Measurements from ENCODE around the gene RAMACL.

The RAMACL gene

DNA sequence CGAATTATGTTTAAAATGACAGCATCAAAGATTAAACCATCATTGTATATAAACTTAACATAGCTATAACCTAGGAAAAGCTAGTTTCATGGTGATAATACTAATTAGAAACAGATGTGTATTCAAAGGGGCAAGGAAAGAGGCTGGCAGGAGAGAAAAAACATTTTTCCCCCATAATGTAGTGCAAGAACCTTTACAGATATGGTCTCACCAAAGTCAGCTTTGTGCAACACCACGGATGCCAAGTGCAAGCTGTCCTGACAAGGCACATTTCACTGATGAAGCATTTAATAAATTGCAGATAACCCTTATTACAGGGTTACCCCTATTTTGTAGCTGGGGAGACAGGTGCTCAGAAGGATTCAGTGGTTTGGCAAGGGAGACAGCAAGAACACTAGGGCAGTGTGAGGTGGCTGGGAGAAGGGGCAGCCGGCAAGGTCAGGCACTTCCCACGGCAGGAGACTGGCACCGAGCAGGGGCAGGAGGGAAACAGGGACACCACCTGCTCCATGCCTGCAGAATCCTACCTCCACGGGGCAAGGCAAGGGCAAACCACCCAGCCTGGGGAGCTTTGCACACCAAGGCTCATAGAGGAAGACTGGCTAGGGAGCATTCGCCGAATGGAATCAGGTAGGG lies 34.1 kb upstream of the RAMACL start:
- TF ChIP-seq, protein P1, sequence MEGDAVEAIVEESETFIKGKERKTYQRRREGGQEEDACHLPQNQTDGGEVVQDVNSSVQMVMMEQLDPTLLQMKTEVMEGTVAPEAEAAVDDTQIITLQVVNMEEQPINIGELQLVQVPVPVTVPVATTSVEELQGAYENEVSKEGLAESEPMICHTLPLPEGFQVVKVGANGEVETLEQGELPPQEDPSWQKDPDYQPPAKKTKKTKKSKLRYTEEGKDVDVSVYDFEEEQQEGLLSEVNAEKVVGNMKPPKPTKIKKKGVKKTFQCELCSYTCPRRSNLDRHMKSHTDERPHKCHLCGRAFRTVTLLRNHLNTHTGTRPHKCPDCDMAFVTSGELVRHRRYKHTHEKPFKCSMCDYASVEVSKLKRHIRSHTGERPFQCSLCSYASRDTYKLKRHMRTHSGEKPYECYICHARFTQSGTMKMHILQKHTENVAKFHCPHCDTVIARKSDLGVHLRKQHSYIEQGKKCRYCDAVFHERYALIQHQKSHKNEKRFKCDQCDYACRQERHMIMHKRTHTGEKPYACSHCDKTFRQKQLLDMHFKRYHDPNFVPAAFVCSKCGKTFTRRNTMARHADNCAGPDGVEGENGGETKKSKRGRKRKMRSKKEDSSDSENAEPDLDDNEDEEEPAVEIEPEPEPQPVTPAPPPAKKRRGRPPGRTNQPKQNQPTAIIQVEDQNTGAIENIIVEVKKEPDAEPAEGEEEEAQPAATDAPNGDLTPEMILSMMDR (IDR thresholded peaks at IDR 0.05; ENCODE audit: poor library complexity, severe bottlenecking): no peak

DNA sequence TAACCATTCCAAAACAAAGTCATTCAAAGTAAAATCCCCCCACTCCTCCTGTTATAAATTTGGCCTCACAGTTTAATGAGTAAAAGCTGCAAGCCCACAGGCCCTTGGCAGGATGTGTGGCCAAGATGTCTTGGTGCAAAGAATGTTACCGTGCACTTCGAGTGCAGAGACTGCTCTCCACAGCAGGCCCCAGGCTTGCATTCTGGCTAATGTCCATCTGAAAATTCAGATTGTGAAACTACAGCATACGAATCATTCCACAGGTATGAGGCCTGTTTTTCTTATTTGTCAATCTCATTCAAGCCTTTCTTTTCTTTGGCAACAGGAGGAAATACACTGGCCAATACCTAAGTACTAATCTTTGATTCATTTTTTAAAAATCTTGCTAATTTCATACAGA lies 33.4 kb upstream of the RAMACL start:
- DNase-seq (ENCODE audit: low spot score): no peak
- no peak overlapping the region for H3K4me3 ChIP-seq (ENCODE audit: severe bottlenecking)

More for the DNA sequence above, 34.1 kb upstream of the RAMACL start:
- DNase-seq (ENCODE audit: low spot score) (no peak), ATAC-seq (ENCODE audit: low read depth) (no peak)
- Histone ChIP-seq H3K4me1 (ENCODE audit: insufficient read depth, poor library complexity, severe bottlenecking) (peaks cover 63% of the 10 kb centered on the region), H3K4me3 (ENCODE audit: severe bottlenecking) (no peak overlapping the region), H3K36me3 (ENCODE audit: low read depth) (peaks cover 24% of the 10 kb centered on the region), H3K9me3 (ENCODE audit: severe bottlenecking) (no peaks in the 10 kb centered on the region), H3K27me3 (ENCODE audit: insufficient read depth, poor library complexity, severe bottlenecking) (no peaks in the 10 kb centered on the region), H3K27ac (ENCODE audit: poor library complexity, severe bottlenecking) (peak overlapping the region; percentile 97)

DNA sequence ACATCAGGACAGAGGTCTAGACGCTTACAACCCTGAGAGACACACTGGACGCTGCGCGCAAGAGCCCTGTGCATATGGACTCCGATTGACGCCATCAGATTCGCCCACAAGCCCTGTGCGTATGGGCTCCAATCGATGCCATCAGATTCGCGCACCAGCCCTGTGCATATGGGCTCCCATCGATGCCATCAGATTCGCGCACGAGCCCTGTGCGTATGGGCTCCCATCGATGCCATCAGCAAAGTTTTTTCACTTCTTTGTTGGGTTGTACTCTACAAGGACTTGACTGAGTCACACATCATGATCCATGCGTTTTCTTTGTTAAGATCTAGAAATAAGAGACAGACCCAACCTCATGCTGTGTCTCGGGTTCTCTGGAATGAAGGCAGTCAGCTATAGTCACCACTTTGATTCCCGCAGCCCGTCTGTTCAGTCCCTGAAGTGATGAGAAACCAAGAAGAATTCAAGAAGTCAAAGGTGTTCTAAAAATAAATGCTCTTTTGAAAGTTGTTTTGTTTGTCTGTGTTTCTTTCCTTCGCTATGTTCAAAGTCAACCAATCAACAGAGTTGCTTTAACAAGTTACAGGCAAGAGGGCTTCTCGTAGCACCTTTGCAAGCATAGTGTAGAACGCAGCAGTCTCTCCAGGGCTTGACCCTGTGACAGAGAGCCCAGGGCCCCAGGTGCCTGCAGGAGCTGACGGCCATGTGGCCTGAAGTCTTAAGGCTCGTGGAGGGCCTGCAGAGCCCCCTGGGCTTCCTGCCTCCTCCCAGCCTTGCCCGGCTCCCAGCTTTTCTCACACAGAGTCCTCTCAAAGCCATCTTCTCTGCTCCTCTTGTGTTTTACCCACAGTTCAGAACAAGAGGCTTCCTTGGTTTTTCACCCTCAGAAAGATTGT lies 32.6 kb upstream of the RAMACL start:
- no peak for DNase-seq (ENCODE audit: low spot score)
- no peak for ATAC-seq (ENCODE audit: low read depth)
- Histone ChIP-seq H3K27me3 (ENCODE audit: insufficient read depth, poor library complexity, severe bottlenecking) (no peaks in the 10 kb centered on the region), H3K9me3 (ENCODE audit: severe bottlenecking) (no peaks in the 10 kb centered on the region), H3K4me3 (ENCODE audit: severe bottlenecking) (no peak overlapping the region), H3K36me3 (ENCODE audit: low read depth) (peaks cover 24% of the 10 kb centered on the region), H3K27ac (ENCODE audit: poor library complexity, severe bottlenecking) (peak overlapping the region; percentile 97), H3K4me1 (ENCODE audit: insufficient read depth, poor library complexity, severe bottlenecking) (peaks cover 59% of the 10 kb centered on the region)
- TF ChIP-seq, protein P1 (IDR thresholded peaks at IDR 0.05; ENCODE audit: poor library complexity, severe bottlenecking): no peak

More for the DNA sequence above, 33.4 kb upstream of the RAMACL start:
- TF ChIP-seq, protein P1 (IDR thresholded peaks at IDR 0.05; ENCODE audit: poor library complexity, severe bottlenecking): no peak
- peak; percentile 84 for ATAC-seq (ENCODE audit: low read depth)
- Histone ChIP-seq H3K9me3 (ENCODE audit: severe bottlenecking) (no peaks in the 10 kb centered on the region), H3K27me3 (ENCODE audit: insufficient read depth, poor library complexity, severe bottlenecking) (no peaks in the 10 kb centered on the region), H3K36me3 (ENCODE audit: low read depth) (peaks cover 24% of the 10 kb centered on the region), H3K4me1 (ENCODE audit: insufficient read depth, poor library complexity, severe bottlenecking) (peaks cover 67% of the 10 kb centered on the region), H3K27ac (ENCODE audit: poor library complexity, severe bottlenecking) (peak overlapping the region; percentile 97)

DNA sequence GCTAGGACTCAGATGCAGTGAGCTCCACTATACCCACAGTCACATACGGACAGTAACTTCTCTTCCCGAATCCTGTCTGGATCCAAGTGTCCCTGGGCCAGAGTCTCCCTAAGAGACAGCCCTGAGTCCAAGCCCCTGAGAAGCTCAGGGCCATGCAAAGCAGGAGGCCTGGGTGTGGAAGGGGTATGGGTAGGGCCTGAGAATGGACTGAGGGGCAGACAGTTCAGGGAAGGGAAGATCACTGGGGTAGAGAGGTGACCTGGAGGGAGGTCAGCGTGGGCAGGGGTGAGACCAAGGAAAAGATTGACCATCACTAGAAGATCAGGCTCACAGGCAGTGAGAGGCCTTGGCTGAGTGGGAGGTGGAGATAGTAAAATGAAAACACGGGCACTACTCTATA lies 31.8 kb upstream of the RAMACL start:
- H3K36me3 ChIP-seq (ENCODE audit: low read depth): peaks cover 24% of the 10 kb centered on the region

More for the DNA sequence above, 31.8 kb upstream of the RAMACL start:
- TF ChIP-seq, protein P1 (IDR thresholded peaks at IDR 0.05; ENCODE audit: poor library complexity, severe bottlenecking): no peak
- no peaks in the 10 kb centered on the region for H3K9me3 ChIP-seq (ENCODE audit: severe bottlenecking)
- no peak for ATAC-seq (ENCODE audit: low read depth)
- DNase-seq (ENCODE audit: low spot score): no peak
- no peak overlapping the region for H3K4me3 ChIP-seq (ENCODE audit: severe bottlenecking)
- H3K27ac ChIP-seq (ENCODE audit: poor library complexity, severe bottlenecking): no peak overlapping the region
- peaks cover 51% of the 10 kb centered on the region for H3K4me1 ChIP-seq (ENCODE audit: insufficient read depth, poor library complexity, severe bottlenecking)
- no peaks in the 10 kb centered on the region for H3K27me3 ChIP-seq (ENCODE audit: insufficient read depth, poor library complexity, severe bottlenecking)

Data from RWPE2 (cell line).